A549 (cell line): ENCODE results near the gene ANXA6. TPM values are rescaled to one million over a fixed set of nuclear protein-coding genes. Genes with fewer than 3 reads are reported as not detected.

ENCODE experiments used
- ATAC-seq, 2 experiments: fragments of 200-7000 bp in 1 of 2; fragments of >200 bp in 1 of 2; cut with Nextera tagmentation in 1 of 2; cut with Tn5 transposase in 1 of 2; 3 replicates each; pipeline versions ENCODE4 v1.8.0 to v1.9.1; 2018 to 2020; ENCODE audit warnings: mild to moderate bottlenecking in 1 of 2, moderate library complexity in 1 of 2
- CTCF ChIA-PET: fragments of 300-600 bp; sonication (Branson Sonifier 250); formaldehyde crosslinking; extraction: SDS; loops from one replicate; lab custom pipeline; 2021; ENCODE audit warnings: antibody characterized with exemption, inconsistent platforms; lab: Yijun Ruan, JAX
- POLR2A ChIA-PET: fragments of 350-600 bp; formaldehyde crosslinking; extraction: SDS; loops from one replicate; lab custom pipeline; 2021; ENCODE audit warnings: antibody characterized with exemption, inconsistent platforms; lab: Yijun Ruan, JAX
- DNase-seq, 2 experiments: peaks; one replicate each; pipeline versions ENCODE4 v3.0.0 to v3.0.0-alpha.2; 2011 to 2016; ENCODE audit warnings: low read depth in 1 of 2, low spot score in 1 of 2
- FAIRE-seq: peaks from 2 replicates; lab custom pipeline; 2011; peaks lifted over from hg19 to GRCh38; lab: Jason Lieb, UNC
- H3K27ac ChIP-seq, 2 experiments: fragments of >200 bp; sonication (Bioruptor Twin); formaldehyde crosslinking; 3 replicates each; pipeline ENCODE4 v1.5.1; 2016 to 2017
- H3K4me1 ChIP-seq: fragments of >200 bp; sonication (Bioruptor Twin); formaldehyde crosslinking; 3 replicates; pipeline ENCODE4 v1.6.1; 2016
- H3K4me2 ChIP-seq: fragments of >200 bp; sonication (Bioruptor Twin); formaldehyde crosslinking; 3 replicates; pipeline ENCODE4 v1.6.1; 2016
- H3K4me3 ChIP-seq: fragments of >200 bp; sonication (Bioruptor Twin); formaldehyde crosslinking; 3 replicates; pipeline ENCODE4 v1.5.1; 2016
- H3K9me3 ChIP-seq: fragments of >200 bp; sonication (Bioruptor Twin); formaldehyde crosslinking; 3 replicates; pipeline ENCODE4 v1.6.1; 2016
- CBX2 ChIP-seq: fragments of 200-600 bp; sonication (generic); IDR thresholded peaks from 2 replicates; pipeline ENCODE4 v1.6.1; 2016; ENCODE audit warnings: low read depth, mild to moderate bottlenecking, borderline replicate concordance
- CEBPB ChIP-seq, 2 experiments: fragments of >200 bp in 1 of 2; sonication (Bioruptor Twin) in 1 of 2; formaldehyde crosslinking in 1 of 2; IDR thresholded peaks; 2 replicates each; pipeline ENCODE4 v1.6.1; 2012 to 2016
- CHD4 ChIP-seq: fragments of 200-600 bp; sonication (generic); IDR thresholded peaks from 2 replicates; pipeline ENCODE4 v1.6.1; 2016; ENCODE audit warnings: antibody characterized with exemption, mild to moderate bottlenecking, borderline replicate concordance
- EHMT2 ChIP-seq: fragments of 200-600 bp; sonication (generic); IDR thresholded peaks from 2 replicates; pipeline ENCODE4 v1.6.1; 2016; ENCODE audit warnings: antibody characterized with exemption, low read depth, mild to moderate bottlenecking, moderate library complexity
- EP300 ChIP-seq, 2 experiments: fragments of >200 bp; sonication (Bioruptor Twin); formaldehyde crosslinking; IDR thresholded peaks; 2 replicates in 1 of 2; 3 replicates in 1 of 2; pipeline ENCODE4 v1.6.1; 2016 to 2017
- ESRRA ChIP-seq: fragments of 150-350 bp; IDR thresholded peaks from 2 replicates; pipeline ENCODE4 v1.6.1; 2014; ENCODE audit warnings: mild to moderate bottlenecking, low read length, borderline replicate concordance
- FOSB ChIP-seq: fragments of 250-450 bp; sonication (Bioruptor Pico); IDR thresholded peaks from 2 replicates; pipeline ENCODE4 v1.5.0; 2020; ENCODE audit warnings: mild to moderate bottlenecking, moderate library complexity
- FOSL2 ChIP-seq, 2 experiments: fragments of 450-650 bp in 1 of 2; fragments of >200 bp in 1 of 2; sonication (Bioruptor Twin) in 1 of 2; formaldehyde crosslinking; IDR thresholded peaks; 2 replicates each; pipeline versions ENCODE4 v1.5.0 to v1.6.1; 2016 to 2020; ENCODE audit warnings: mild to moderate bottlenecking in 1 of 2, moderate library complexity in 1 of 2
- HES2 ChIP-seq: fragments of >200 bp; sonication (Bioruptor Twin); formaldehyde crosslinking; IDR thresholded peaks from 2 replicates; pipeline ENCODE4 v1.6.1; 2016
- HMGXB4 ChIP-seq: fragments of 250-450 bp; sonication (Bioruptor Pico); IDR thresholded peaks from 2 replicates; pipeline ENCODE4 v1.5.0; 2021; ENCODE audit warnings: mild to moderate bottlenecking, moderate library complexity, borderline replicate concordance
- HOXA7 ChIP-seq: fragments of 250-450 bp; sonication (Bioruptor Pico); IDR thresholded peaks from 2 replicates; pipeline ENCODE4 v1.5.0; 2020; ENCODE audit warnings: mild to moderate bottlenecking, moderate library complexity
- HOXB13 ChIP-seq: fragments of 250-450 bp; sonication (Bioruptor Pico); IDR thresholded peaks from 2 replicates; pipeline ENCODE4 v1.5.0; 2020; ENCODE audit warnings: low read depth, mild to moderate bottlenecking, moderate library complexity
- JUN ChIP-seq, 2 experiments: fragments of >200 bp; sonication (Bioruptor Twin); formaldehyde crosslinking; IDR thresholded peaks; 2 replicates in 1 of 2; 3 replicates in 1 of 2; pipeline ENCODE4 v1.6.1; 2016 to 2017
- KDM5A ChIP-seq: fragments of 200-600 bp; sonication (generic); IDR thresholded peaks from 2 replicates; pipeline ENCODE4 v1.6.1; 2016; ENCODE audit warnings: antibody characterized with exemption, mild to moderate bottlenecking
- MAZ ChIP-seq: fragments of 150-350 bp; IDR thresholded peaks from 2 replicates; pipeline ENCODE4 v1.6.1; 2014; ENCODE audit warnings: antibody characterized with exemption, low read depth, low read length, borderline replicate concordance
- PHF8 ChIP-seq: fragments of 200-600 bp; sonication (generic); IDR thresholded peaks from 2 replicates; pipeline ENCODE4 v1.6.1; 2016; ENCODE audit warnings: low read depth, mild to moderate bottlenecking, antibody characterized with exemption, moderate library complexity, borderline replicate concordance
- POLR2AphosphoS2 ChIP-seq: conservative IDR thresholded peaks from 2 replicates; pipeline ENCODE4 v1.6.1; 2012; ENCODE audit warnings: low read length, improper control_type of control experiment, inconsistent platforms
- RNF2 ChIP-seq: fragments of 200-600 bp; sonication (generic); IDR thresholded peaks from 2 replicates; pipeline ENCODE4 v1.6.1; 2016; ENCODE audit warnings: low read depth, mild to moderate bottlenecking, antibody characterized with exemption, moderate library complexity, borderline replicate concordance
- SMC3 ChIP-seq: fragments of >200 bp; sonication (Bioruptor Twin); formaldehyde crosslinking; IDR thresholded peaks from 3 replicates; pipeline ENCODE4 v1.6.1; 2018; ENCODE audit warnings: inconsistent platforms
- TP53 ChIP-seq: fragments of 250-450 bp; sonication (Bioruptor Pico); IDR thresholded peaks from 2 replicates; pipeline ENCODE4 v1.5.0; 2021; ENCODE audit warnings: mild to moderate bottlenecking, moderate library complexity
- ZFP36 ChIP-seq: fragments of 450-650 bp; IDR thresholded peaks from 2 replicates; pipeline ENCODE4 v1.6.1; 2014; ENCODE audit warnings: borderline replicate concordance; ENCODE audit not compliant: partially characterized antibody
- WGBS: methylation state at CpG from one replicate; pipeline ENCODE4 v1.1.6; 2017; ENCODE audit errors: missing lambda C conversion rate; 5-methylcytosine and 5-hydroxymethylcytosine counted together
- polyA plus RNA-seq, 4 experiments: library from polyadenylated mRNA; depleted of rRNA in 3 of 4; stranded (reverse); fragments of >200 nt; fragmentation: RNase III in 1 of 4; extraction: RNeasy Plus Mini Kit Qiagen cat#74134 plus additional on column Dnase treatment in 1 of 4; gene quantifications; 2 replicates in 3 of 4; 3 replicates in 1 of 4; pipeline ENCODE4 v1.2.3, GENCODE V29; 2011 to 2017
- TF ChIP-seq, protein P1 (sequence below): IDR thresholded peaks from 2 replicates; pipeline ENCODE4 v1.6.1; 2012
- TF ChIP-seq, protein P2 (sequence below): IDR thresholded peaks from 2 replicates; pipeline ENCODE4 v1.6.1; 2012

The ANXA6 gene
- polyA plus RNA-seq, 2 of the 4 experiments (the other 2 are of a cell fraction): 32.4 to 53.0 TPM

- no peak overlapping the region for H3K27ac ChIP-seq
- H3K9me3 ChIP-seq: peaks cover 12% of the 10 kb centered on the region; the same call in 2 of the 3 replicates
- POLR2A ChIA-PET: no interaction called here
- ATAC-seq (no peak), DNase-seq (no peak), FAIRE-seq (no peak)
- TF ChIP-seq ZFP36 (no peak), TP53 (CRISPR knock-in tag) (no peak), SMC3 (no peak), FOSB (CRISPR knock-in tag) (no peak), CHD4 (no peak)
- TF ChIP-seq, protein P1, sequence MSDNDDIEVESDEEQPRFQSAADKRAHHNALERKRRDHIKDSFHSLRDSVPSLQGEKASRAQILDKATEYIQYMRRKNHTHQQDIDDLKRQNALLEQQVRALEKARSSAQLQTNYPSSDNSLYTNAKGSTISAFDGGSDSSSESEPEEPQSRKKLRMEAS: no peak
- CTCF ChIA-PET: interaction anchor here (0.6 to 3.6 kb wide), 3 partner anchors 12 to 709 kb away, joined by 5 to 13 read pairs (median 5); no protein-coding TSS in a partner anchor
- no peak overlapping the region for H3K4me2 ChIP-seq
- H3K4me3 ChIP-seq: no peak overlapping the region
- WGBS: 72% methylated on average over 2 of the region's 2 CpGs
- no peaks in the 10 kb centered on the region for H3K4me1 ChIP-seq
Measured at GRCh38 chr5:151189151-151189550, 31.6 kb upstream of the ANXA6 start.

- FAIRE-seq: no peak
- ATAC-seq: no peak
- no peak for DNase-seq
- CTCF ChIA-PET: interaction anchor here (1.1 to 1.8 kb wide), 2 partner anchors 22 to 60 kb away, joined by 4 to 8 read pairs; no protein-coding TSS in a partner anchor
- Histone ChIP-seq H3K4me1 (no peaks in the 10 kb centered on the region), H3K9me3 (peaks cover 4% of the 10 kb centered on the region; the same call in 2 of the 3 replicates), H3K4me3 (no peak overlapping the region), H3K4me2 (no peak overlapping the region), H3K27ac (no peak overlapping the region)
- 71% methylated on average over 4 of the region's 4 CpGs for WGBS
- TF ChIP-seq RNF2 (no peak), TP53 (CRISPR knock-in tag) (no peak), ESRRA (no peak), HMGXB4 (CRISPR knock-in tag) (no peak), CBX2 (no peak)
- POLR2A ChIA-PET: no interaction called here
Measured at GRCh38 chr5:151186538-151186937, 29.0 kb upstream of the ANXA6 start.

DNA sequence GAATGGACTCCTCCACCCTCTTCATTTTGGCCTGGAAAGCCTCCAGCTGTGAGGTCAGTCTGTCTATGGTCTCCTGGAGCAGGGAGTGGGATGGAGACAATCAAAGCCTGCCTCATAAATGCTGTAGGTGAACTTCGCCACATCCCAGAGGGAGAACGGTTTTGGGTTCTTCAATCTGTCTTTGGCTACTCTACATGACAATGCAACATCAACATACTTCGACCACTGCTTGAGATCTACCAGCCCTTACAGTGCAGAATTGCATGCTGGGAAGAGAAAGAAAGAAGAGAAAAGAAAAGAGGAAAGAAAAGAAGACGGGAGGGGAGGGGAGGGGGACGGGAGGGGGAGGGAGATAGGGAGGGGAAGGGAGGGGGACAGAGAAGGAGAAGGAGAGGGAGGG, 28.5 kb upstream of the ANXA6 start:
- peaks cover 4% of the 10 kb centered on the region; the same call in 2 of the 3 replicates for H3K9me3 ChIP-seq
- WGBS: 49% methylated on average over 4 of the region's 5 CpGs
- CTCF ChIA-PET: no interaction called here
- POLR2A ChIA-PET: no interaction called here
- no peak for DNase-seq
- ATAC-seq: no peak
- H3K27ac ChIP-seq: no peak overlapping the region
- H3K4me2 ChIP-seq: no peak overlapping the region
- FAIRE-seq: no peak
- no peaks in the 10 kb centered on the region for H3K4me1 ChIP-seq
- no peak for TF ChIP-seq JUN (IDR thresholded peaks at IDR 0.05)
- TF ChIP-seq HOXB13: no peak
- no peak for TF ChIP-seq EHMT2
- TF ChIP-seq CEBPB (IDR thresholded peaks at IDR 0.05): no peak
- no peak for TF ChIP-seq HMGXB4 (CRISPR knock-in tag)
- TF ChIP-seq MAZ: no peak
- TF ChIP-seq, protein P2, sequence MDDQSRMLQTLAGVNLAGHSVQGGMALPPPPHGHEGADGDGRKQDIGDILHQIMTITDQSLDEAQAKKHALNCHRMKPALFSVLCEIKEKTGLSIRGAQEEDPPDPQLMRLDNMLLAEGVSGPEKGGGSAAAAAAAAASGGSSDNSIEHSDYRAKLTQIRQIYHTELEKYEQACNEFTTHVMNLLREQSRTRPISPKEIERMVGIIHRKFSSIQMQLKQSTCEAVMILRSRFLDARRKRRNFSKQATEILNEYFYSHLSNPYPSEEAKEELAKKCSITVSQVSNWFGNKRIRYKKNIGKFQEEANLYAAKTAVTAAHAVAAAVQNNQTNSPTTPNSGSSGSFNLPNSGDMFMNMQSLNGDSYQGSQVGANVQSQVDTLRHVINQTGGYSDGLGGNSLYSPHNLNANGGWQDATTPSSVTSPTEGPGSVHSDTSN: no peak
- no peak for TF ChIP-seq KDM5A
- no peak for TF ChIP-seq HES2
- no peak for TF ChIP-seq CHD4
- no peak for TF ChIP-seq EP300 (IDR thresholded peaks at IDR 0.05)
- no peak for TF ChIP-seq HOXA7 (CRISPR knock-in tag)
- no peak for TF ChIP-seq POLR2AphosphoS2
- TF ChIP-seq PHF8: no peak
- no peak for TF ChIP-seq FOSL2 (IDR thresholded peaks at IDR 0.05)
- TF ChIP-seq FOSL2 (CRISPR knock-in tag; IDR thresholded peaks at IDR 0.05): no peak
- H3K4me3 ChIP-seq: no peak overlapping the region
